Inflammatory macrophage treated with lipopolysaccharide for 4 hours (primary cell): ENCODE measurements around the gene ADAM8.
"Not testable (repeated sequence)": the region's sequence is repeated elsewhere in the genome, so short reads cannot be mapped to it uniquely, and the experiment has no call there.

Source experiments
- DNase-seq: peaks from one replicate; pipeline ENCODE4 v3.0.0-alpha.2; 2020

The ADAM8 gene

GRCh38 chr10:133266056-133266795, 10.4 kb downstream of the ADAM8 start:
- no peak for DNase-seq

DNA sequence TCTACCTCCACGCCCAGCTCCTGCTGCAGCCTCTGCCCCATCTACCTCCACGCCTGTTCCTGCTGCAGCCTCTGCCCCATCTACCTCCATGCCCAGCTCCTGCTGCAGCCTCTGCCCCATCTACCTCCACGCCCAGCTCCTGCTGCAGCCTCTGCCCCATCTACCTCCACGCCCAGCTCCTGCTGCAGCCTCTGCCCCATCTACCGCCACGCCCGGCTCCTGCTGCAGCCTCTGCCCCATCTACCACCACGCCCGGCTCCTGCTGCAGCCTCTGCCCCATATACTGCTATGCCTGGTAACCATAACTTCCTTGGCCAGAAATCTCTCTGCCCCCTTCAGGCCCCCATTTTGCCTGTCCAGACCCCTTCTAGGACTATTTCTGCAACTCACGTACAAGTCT, 11.6 kb downstream of the ADAM8 start:
- not testable (repeated sequence) for DNase-seq

DNA sequence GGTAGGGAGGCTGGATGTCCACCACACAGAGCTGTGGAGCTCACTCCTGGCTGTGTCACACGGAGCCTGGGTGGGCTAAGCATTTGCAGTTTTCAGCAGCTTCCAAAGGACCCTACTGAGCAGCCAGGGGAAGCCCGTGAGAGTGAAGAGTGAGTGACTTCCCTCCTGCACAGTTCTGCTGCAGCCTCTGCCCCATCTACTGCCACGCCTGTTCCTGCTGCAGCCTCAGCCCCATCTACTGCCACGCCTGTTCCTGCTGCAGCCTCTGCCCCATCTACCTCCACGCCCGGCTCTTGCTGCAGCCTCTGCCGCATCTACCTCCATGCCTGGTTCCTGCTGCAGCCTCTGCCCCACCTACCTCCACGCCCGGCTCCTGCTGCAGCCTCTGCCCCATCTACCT, 12.2 kb downstream of the ADAM8 start:
- DNase-seq: peak; percentile 57

- DNase-seq: no peak
Observed at GRCh38 chr10:133263674-133264073, 13.0 kb downstream of the ADAM8 start.

DNA sequence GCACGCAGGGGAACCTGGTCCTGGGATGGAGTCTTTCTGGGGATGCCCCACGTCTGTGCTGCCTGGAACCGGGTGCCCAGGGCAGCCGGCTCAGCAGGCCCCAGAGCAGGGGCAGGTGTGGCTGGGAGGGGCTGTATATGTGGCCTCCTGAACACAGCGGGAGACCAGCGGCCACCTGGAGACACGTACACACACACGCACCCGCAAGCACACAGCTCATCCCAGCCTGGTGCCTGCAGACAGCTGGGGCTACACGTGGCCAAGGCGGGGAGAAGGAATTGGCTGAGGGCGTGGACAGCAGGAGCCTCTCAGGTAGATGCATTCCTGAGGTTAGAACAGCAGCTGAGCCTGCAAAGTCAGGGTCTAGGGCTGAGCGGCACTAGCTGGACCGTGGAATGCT, 14.0 kb downstream of the ADAM8 start:
- DNase-seq: no peak

GRCh38 chr10:133261726-133262325, 14.8 kb downstream of the ADAM8 start:
- peak; percentile 75 for DNase-seq

- peak; percentile 69 for DNase-seq
Observed at GRCh38 chr10:133260895-133261725, 15.6 kb downstream of the ADAM8 start.

GRCh38 chr10:133259602-133259989, 17.1 kb downstream of the ADAM8 start:
- no peak for DNase-seq

GRCh38 chr10:133258818-133259601, 17.7 kb downstream of the ADAM8 start:
- peak; percentile 99 for DNase-seq

DNA sequence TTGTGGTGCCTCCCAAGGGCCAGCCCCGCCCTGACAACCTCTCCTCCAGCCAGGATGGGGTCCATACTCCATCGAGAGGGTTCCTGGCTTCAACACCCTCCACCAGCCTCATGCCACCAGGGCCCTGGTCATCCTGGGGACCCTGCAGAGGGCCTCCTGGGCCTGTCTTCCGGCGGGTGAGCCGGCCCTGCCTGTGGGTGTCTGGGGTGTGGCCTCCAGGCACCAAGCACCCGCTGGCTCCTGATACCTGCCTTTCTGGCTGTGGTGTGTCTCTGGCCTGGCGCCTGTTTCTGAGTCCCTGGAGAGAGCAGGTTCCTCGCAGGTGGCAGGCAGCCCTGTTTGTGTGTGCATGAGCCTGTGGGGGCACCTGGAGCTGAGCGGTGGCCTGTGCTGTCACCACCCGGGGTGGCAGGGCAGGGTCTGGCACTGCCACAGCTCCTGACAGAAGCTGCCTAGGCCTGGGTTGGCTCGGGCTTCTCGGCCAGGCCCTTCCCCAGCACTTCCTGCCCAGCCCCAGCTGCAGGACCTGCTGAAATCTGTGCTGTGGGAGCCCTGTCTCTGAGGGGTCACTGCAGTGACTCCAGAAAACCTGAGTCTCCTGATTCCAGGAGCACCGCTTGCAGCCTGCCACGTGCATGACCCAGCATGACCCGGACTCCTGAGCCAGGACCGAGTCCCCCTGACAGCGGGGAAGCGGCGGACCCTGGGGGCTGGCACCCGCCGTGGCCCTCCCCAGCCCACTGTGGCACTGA, 18.4 kb downstream of the ADAM8 start:
- DNase-seq: peak; percentile 16

- peak; percentile 63 for DNase-seq
Observed at GRCh38 chr10:133257489-133258065, 19.1 kb downstream of the ADAM8 start.

DNA sequence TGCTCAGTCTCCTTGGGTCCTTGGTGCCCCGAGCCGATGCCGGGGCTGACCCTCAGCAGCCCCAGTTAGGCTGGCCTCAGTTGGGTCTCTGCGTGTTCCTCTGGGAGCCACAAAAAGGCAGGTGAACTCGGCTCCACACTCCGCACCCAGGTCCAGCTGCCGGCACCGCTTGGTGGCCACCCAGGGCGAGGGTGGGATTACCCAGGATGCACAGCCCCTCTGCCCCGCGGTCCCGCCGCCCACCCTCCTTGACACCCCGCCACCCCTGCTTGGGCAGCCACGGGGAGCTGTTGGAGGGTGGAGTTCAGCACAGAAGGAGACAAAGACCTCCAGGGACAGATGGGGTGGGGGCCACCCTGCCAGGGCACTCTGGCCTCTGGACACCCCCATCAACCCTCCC, 21.3 kb downstream of the ADAM8 start:
- DNase-seq: no peak

DNA sequence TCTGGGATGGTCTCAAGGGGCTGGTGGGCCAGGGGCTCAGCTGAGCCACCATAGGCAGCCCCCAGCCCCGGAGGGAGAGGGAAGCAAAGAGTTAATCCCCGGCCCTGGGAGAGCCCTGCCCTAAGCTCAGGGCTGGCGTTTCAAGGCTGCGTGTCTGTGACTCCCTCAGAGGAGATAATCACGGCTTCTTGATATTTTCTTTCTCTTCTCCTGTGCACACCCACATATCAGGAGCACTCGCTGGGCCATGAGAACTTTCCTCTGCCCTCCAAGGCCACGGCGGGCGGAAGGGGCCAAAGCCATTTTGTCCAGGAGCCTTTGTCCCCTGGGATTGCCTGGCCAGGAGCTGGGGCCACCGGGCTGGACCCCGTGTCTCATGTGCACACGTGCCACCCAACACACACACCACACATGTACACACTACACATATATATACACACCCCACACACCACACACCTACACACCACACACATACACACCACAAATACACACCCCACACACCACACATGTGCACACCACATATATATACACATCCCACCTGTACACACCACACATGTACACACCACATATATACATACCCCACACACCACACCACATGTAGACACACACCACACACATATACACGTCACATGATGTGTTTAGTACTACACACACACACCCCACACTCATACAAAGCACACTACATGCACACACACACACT, 22.1 kb downstream of the ADAM8 start:
- DNase-seq: no peak

DNA sequence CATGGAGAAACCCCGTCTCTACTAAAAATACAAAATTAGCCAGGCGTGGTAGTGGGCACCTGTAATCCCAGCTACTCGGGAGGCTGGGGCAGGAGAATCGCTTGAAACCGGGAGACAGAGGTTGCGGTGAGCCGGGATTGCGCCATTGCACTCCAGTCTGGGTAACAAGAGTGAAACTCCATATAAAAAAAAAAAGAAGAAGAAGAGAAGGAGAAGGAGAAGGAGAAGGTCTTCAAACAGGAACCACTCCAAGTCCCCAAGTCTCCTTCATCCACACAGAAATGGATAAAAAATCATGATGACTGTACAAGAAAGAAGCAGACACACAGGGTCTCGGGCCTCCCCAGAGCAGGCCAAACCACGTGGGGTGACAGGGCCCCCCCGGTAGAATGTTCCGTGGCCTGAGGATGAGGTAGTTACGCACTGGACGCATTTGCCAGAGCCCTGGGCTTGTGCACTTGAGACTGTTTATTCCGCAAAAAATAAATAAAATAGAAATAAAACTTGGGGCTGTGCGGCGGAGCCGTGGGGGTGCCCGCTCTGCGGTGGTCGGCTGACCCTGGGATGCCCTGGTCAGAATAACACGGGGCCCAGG, 23.2 kb downstream of the ADAM8 start:
- peak; percentile 74 for DNase-seq

- DNase-seq: no peak
Observed at GRCh38 chr10:133252223-133252552, 24.5 kb downstream of the ADAM8 start.

DNA sequence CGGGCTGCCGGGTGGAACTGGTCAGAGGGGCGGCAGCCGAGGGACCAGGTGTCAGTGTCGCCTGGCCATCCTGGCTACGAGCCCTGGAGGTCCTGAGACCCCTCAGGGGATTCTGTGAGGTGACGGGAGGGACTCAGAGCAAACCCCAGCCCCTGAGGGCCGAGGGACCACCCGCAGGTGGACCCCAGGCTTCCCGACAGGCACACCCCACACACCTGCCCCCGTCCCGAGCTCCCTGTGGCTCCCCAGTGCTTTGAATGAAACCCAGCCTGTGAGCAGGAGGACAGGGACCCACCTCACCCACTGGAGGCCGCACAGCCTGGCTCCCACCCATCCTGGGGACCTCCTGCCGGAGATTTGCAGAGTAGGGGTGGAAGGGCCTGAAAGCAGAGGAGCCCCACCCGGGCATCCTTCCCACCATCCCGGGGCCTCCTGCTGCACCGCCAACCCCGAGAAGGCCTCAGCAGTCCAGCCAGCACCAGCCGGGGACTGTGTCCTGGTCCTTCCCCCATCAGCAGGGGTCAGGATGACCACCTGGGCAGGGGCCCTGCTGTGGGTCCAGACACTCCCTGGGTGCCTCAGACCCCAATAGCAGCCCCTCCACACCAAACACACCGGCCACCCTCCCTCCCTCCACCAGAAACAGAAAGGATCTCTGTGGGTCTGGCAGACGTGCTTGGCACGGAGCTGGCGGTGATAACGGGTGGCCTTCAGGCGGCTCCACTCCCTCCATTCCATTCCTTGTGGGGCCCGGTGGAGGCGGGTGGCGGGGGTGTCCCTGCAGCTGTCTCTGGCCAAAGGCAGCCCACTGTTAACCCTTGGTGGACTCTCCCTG, 25.1 kb downstream of the ADAM8 start:
- DNase-seq: no peak

DNA sequence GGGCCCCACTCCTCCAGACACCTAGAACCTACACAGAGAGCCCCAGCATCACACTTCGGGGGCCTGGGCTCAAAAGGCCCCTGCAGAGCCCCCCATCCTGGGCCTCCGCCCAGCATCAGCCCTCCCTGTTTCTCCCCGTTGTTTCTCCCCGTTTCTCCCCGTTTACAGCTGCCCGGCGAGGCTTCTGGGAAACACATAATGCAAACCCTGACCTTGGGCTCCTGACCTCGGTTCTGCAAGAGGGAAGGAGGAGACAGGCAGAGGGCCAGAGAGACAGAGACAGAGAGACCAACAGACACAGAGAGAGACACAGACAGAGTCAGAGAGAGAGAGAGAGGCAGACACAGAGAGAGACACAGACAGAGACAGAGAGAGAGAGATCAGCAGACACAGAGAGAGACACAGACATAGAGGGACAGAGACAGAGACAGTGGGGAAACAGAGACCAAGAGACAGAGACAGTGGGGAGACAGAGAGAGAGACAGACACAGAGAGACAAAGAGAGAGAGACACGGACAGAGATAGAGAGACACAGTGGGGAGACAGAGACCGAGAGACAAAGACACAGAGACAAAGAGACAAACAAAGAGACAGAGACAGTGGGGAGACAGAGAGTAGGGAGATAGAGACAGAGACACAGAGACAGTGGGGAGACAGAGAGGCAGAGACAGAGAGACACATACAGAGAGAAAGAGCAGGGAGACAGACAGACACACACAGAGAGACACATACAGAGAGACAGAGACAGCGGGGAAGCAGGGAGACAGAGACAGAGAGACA, 26.5 kb downstream of the ADAM8 start:
- no peak for DNase-seq

- no peak for DNase-seq
Observed at GRCh38 chr10:133249094-133249780, 27.4 kb downstream of the ADAM8 start.

- no peak for DNase-seq
Observed at GRCh38 chr10:133248334-133248715, 28.3 kb downstream of the ADAM8 start.
